HepG2 (cell line): Measurements from ENCODE around the gene DNASE2B. TPM values are rescaled to one million over a fixed set of nuclear protein-coding genes. Genes with fewer than 3 reads are reported as not detected.

Experiments used
- ATAC-seq: fragments of 200-7000 bp; cut with Tn5 transposase; 3 replicates; pipeline ENCODE4 v1.9.1; 2020; ENCODE audit warnings: mild to moderate bottlenecking, moderate library complexity
- BruUV-seq: library from RNA; stranded (reverse); fragments of 400-500 nt; replicated peaks from 2 replicates; lab custom pipeline; 2021; lab: Mats Ljungman, UMichigan
- CTCF ChIA-PET: fragments of 300-600 bp; formaldehyde crosslinking; extraction: SDS; loops from one replicate; lab custom pipeline; 2021; ENCODE audit warnings: low total read pairs, inconsistent platforms, low intra/inter-chr PET ratio; lab: Yijun Ruan, JAX
- POLR2A ChIA-PET: fragments of 350-600 bp; sonication (Branson Sonifier 250); formaldehyde crosslinking; loops from one replicate; lab custom pipeline; 2020; ENCODE audit warnings: antibody characterized with exemption, inconsistent platforms; lab: Yijun Ruan, JAX
- DNase-seq: peaks from one replicate; pipeline ENCODE4 v3.0.0-alpha.2; 2015; ENCODE audit warnings: low spot score
- FAIRE-seq: peaks from 3 replicates; lab custom pipeline; 2011; peaks lifted over from hg19 to GRCh38; lab: Jason Lieb, UNC
- H2AFZ ChIP-seq: one replicate; pipeline ENCODE4 v1.6.1; 2011; ENCODE audit warnings: low read length, inconsistent platforms
- H3K27ac ChIP-seq: fragments of 300-600 bp; 3 replicates; pipeline ENCODE4 v1.8.0; 2011; ENCODE audit warnings: mixed run types, mild to moderate bottlenecking, mixed read lengths, low read length, inconsistent platforms; ENCODE audit not compliant: insufficient read depth; ENCODE audit errors: extremely low read length
- H3K27me3 ChIP-seq, 2 experiments: fragments of 200-600 bp in 1 of 2; 2 replicates in 1 of 2; 3 replicates in 1 of 2; pipeline versions ENCODE4 v1.6.0 to v1.8.0; 2011; ENCODE audit warnings: low read length in 2 of 2, mild to moderate bottlenecking in 2 of 2, moderate library complexity in 2 of 2, inconsistent platforms in 1 of 2; ENCODE audit not compliant: insufficient read depth in 2 of 2, control insufficient read depth in 1 of 2
- H3K36me3 ChIP-seq, 2 experiments: fragments of 200-600 bp in 1 of 2; replicated peaks in 1 of 2; 2 replicates in 1 of 2; 3 replicates in 1 of 2; pipeline versions ENCODE4 v1.5.1 to v1.8.0; 2011; ENCODE audit warnings: low read length in 2 of 2, inconsistent platforms in 1 of 2; ENCODE audit not compliant: insufficient read depth in 2 of 2, control insufficient read depth in 1 of 2
- H3K4me1 ChIP-seq: 2 replicates; pipeline ENCODE4 v1.5.1; 2012; ENCODE audit warnings: low read length, inconsistent platforms; ENCODE audit not compliant: insufficient read depth
- H3K4me2 ChIP-seq: 2 replicates; pipeline ENCODE4 v1.6.0; 2011; ENCODE audit warnings: low read depth, low read length, inconsistent platforms
- H3K4me3 ChIP-seq, 3 experiments: fragments of 200-600 bp in 1 of 3; sonication (generic), shearing (Covaris generic) in 1 of 3; replicated peaks in 1 of 3; 2 replicates each; pipeline ENCODE4 v1.5.1; 2011 to 2016; ENCODE audit warnings: low read length in 3 of 3, inconsistent platforms in 2 of 3, low read depth in 2 of 3, mild to moderate bottlenecking in 2 of 3, control low read depth in 1 of 3, mixed read lengths in 1 of 3; ENCODE audit not compliant: insufficient read depth in 1 of 3
- H3K79me2 ChIP-seq: one replicate; pipeline ENCODE4 v1.6.1; 2011; ENCODE audit warnings: low read length, inconsistent platforms; ENCODE audit not compliant: insufficient read depth
- H3K9ac ChIP-seq: 2 replicates; pipeline ENCODE4 v1.6.0; 2011; ENCODE audit warnings: mild to moderate bottlenecking, low read depth, low read length, inconsistent platforms; ENCODE audit not compliant: insufficient read depth
- H3K9me3 ChIP-seq: 2 replicates; pipeline ENCODE4 v1.5.1; 2012; ENCODE audit warnings: mild to moderate bottlenecking, low read length
- H4K20me1 ChIP-seq: 2 replicates; pipeline ENCODE4 v1.6.0; 2011; ENCODE audit warnings: inconsistent platforms, mild to moderate bottlenecking, low read length, moderate library complexity; ENCODE audit not compliant: insufficient read depth
- SRSF1 ChIP-seq: fragments of 200-400 bp; formaldehyde crosslinking; optimal IDR thresholded peaks from 2 replicates; pipeline ENCODE3; 2017; ENCODE audit warnings: mild to moderate bottlenecking, low read depth, low read length, moderate library complexity
- TEAD3 ChIP-seq: optimal IDR thresholded peaks from 2 replicates; pipeline ENCODE3; 2016; ENCODE audit warnings: borderline replicate concordance
- XRCC5 ChIP-seq: fragments of 200-400 bp; formaldehyde crosslinking; optimal IDR thresholded peaks from 2 replicates; pipeline ENCODE3; 2017; ENCODE audit warnings: mild to moderate bottlenecking, low read length
- YEATS4 ChIP-seq: sonication (generic); formaldehyde crosslinking; IDR thresholded peaks from 2 replicates; pipeline ENCODE4 v1.4.0; 2020; ENCODE audit warnings: missing genetic modification reagents, borderline replicate concordance
- ZFP1 ChIP-seq: IDR thresholded peaks from 2 replicates; pipeline ENCODE4 v1.6.1; 2016
- ZNF552 ChIP-seq: sonication (generic); formaldehyde crosslinking; IDR thresholded peaks from 2 replicates; pipeline ENCODE4 v1.9.0; 2022; ENCODE audit warnings: missing genetic modification reagents, mild to moderate bottlenecking, borderline replicate concordance
- WGBS: methylation state at CpG from one replicate; pipeline ENCODE4 v1.1.6; 2017; ENCODE audit warnings: low lambda C conversion rate; 5-methylcytosine and 5-hydroxymethylcytosine counted together
- in situ Hi-C: cut with HindIII; loops from 2 replicates; pipeline ENCODE4 v1.10.0; 2017; ENCODE audit warnings: low pct_unique_long_range_greater_than_20kb; ENCODE audit not compliant: extremely low pct_ligation_motif_present
- intact Hi-C: fragments of 100-400 bp; cut with micrococcal nuclease; formaldehyde crosslinking; loops from one replicate; pipeline ENCODE4 v1.10.0; 2022; ENCODE audit not compliant: unreplicated experiment
- polyA plus RNA-seq, 8 experiments: library from polyadenylated mRNA; depleted of rRNA in 3 of 8; stranded (reverse) in 7 of 8; unstranded in 1 of 8; fragments of >200 nt; fragmentation: Illumina TruSeq in 4 of 8; extraction: Trizol in 4 of 8; gene quantifications; 2 replicates each; pipeline versions ENCODE4 v1.2.1 to v1.2.3, GENCODE V29; 2011 to 2016; ENCODE audit warnings: low read depth in 4 of 8, missing spikeins in 1 of 8, mixed read lengths in 1 of 8; ENCODE audit not compliant: insufficient read depth in 1 of 8
- total RNA-seq, 5 experiments: library from RNA; depleted of rRNA; stranded (reverse); fragments of >200 nt; fragmentation: Illumina TruSeq; extraction: Trizol; gene quantifications; 2 replicates each; pipeline ENCODE4 v1.2.3, GENCODE V29; 2016; ENCODE audit warnings: low read depth in 1 of 5
- TF ChIP-seq, protein P1 (sequence below), 2 experiments: sonication (generic) in 1 of 2; formaldehyde crosslinking in 1 of 2; IDR thresholded peaks; 2 replicates each; pipeline versions ENCODE4 v1.5.1 to v1.6.1; 2011 to 2020; ENCODE audit warnings: borderline replicate concordance in 1 of 2, low read depth in 1 of 2, low read length in 1 of 2, mild to moderate bottlenecking in 1 of 2, missing genetic modification reagents in 1 of 2, moderate library complexity in 1 of 2
- TF ChIP-seq, protein P2 (sequence below): sonication (generic); formaldehyde crosslinking; IDR thresholded peaks from 2 replicates; pipeline ENCODE4 v1.5.1; 2020; ENCODE audit warnings: missing genetic modification reagents, mild to moderate bottlenecking, borderline replicate concordance

DNASE2B gene
- total and polyA plus RNA-seq, 2 of the 13 experiments (the other 11 are each of a cell fraction or from before 2014, with no cell fraction given): not detected

- Histone ChIP-seq H3K4me3 (no peak overlapping the region), H3K4me2 (no peak overlapping the region), H3K79me2 (no peaks in the 10 kb centered on the region), H2AFZ (no peak overlapping the region), H3K27ac (no peak overlapping the region), H3K9ac (no peak overlapping the region), H3K36me3 (no peaks in the 10 kb centered on the region), H3K4me1 (no peaks in the 10 kb centered on the region), H4K20me1 (no peaks in the 10 kb centered on the region), H3K27me3 (no peaks in the 10 kb centered on the region; a peak in 1 of 5 replicates), H3K9me3 (no peaks in the 10 kb centered on the region)
- DNase-seq: no peak
- no TSS peak for BruUV-seq
- POLR2A ChIA-PET: no interaction called here
- FAIRE-seq: no peak
- ATAC-seq: no peak
- in situ Hi-C loops (no loop called here), intact Hi-C loops (no loop called here)
- CTCF ChIA-PET: no interaction called here
- 100% methylated on average over 3 of the region's 3 CpGs for WGBS
- TF ChIP-seq, protein P1, sequence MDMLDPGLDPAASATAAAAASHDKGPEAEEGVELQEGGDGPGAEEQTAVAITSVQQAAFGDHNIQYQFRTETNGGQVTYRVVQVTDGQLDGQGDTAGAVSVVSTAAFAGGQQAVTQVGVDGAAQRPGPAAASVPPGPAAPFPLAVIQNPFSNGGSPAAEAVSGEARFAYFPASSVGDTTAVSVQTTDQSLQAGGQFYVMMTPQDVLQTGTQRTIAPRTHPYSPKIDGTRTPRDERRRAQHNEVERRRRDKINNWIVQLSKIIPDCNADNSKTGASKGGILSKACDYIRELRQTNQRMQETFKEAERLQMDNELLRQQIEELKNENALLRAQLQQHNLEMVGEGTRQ (IDR thresholded peaks at IDR 0.05; ENCODE audit: low read depth, low read length): no peak
- TF ChIP-seq, protein P1 (CRISPR knock-in tag; IDR thresholded peaks at IDR 0.05; ENCODE audit: borderline replicate concordance): no peak
- no peak for TF ChIP-seq ZNF552 (CRISPR knock-in tag)
- TF ChIP-seq YEATS4 (CRISPR knock-in tag): no peak
- TF ChIP-seq XRCC5: no peak
- no peak for TF ChIP-seq SRSF1
- TF ChIP-seq ZFP1 (CRISPR knock-in tag): no peak
- TF ChIP-seq, protein P2, sequence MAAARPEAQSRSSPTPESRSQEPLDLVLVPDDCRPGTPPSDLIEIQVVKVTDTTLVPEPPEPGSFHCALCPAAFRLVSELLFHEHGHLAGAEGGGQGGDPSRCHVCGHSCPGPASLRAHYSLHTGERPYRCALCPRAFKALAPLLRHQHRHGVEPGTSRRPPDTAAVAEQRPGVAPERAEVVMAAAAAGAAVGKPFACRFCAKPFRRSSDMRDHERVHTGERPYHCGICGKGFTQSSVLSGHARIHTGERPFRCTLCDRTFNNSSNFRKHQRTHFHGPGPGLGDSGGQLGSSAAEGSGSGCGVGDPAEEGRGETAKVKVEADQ: no peak
- no peak for TF ChIP-seq TEAD3
These were observed 44.6 kb upstream of the DNASE2B start for GRCh38 chr1:84353695-84354094.
